ENCODE measurements around the gene OR51D1.

The OR51D1 gene

GRCh38 chr11:4636136-4636535 lies 1.1 kb upstream of the OR51D1 start:
- no peak for DNase-seq (ENCODE audit: low read depth)
- H3K4me3 ChIP-seq (ENCODE audit: control insufficient read depth, low read depth, low read length) = no peak overlapping the region
- TF ChIP-seq, protein P1, sequence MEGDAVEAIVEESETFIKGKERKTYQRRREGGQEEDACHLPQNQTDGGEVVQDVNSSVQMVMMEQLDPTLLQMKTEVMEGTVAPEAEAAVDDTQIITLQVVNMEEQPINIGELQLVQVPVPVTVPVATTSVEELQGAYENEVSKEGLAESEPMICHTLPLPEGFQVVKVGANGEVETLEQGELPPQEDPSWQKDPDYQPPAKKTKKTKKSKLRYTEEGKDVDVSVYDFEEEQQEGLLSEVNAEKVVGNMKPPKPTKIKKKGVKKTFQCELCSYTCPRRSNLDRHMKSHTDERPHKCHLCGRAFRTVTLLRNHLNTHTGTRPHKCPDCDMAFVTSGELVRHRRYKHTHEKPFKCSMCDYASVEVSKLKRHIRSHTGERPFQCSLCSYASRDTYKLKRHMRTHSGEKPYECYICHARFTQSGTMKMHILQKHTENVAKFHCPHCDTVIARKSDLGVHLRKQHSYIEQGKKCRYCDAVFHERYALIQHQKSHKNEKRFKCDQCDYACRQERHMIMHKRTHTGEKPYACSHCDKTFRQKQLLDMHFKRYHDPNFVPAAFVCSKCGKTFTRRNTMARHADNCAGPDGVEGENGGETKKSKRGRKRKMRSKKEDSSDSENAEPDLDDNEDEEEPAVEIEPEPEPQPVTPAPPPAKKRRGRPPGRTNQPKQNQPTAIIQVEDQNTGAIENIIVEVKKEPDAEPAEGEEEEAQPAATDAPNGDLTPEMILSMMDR (IDR thresholded peaks at IDR 0.05; ENCODE audit: control insufficient read depth, insufficient read depth, low read depth, low read length, missing control alignments) = no peak

- DNase-seq (ENCODE audit: low read depth) = no peak
- TF ChIP-seq, protein P1 (IDR thresholded peaks at IDR 0.05; ENCODE audit: control insufficient read depth, insufficient read depth, low read depth, low read length, missing control alignments) = no peak
- H3K4me3 ChIP-seq (ENCODE audit: control insufficient read depth, low read depth, low read length) = no peak overlapping the region
Measured at GRCh38 chr11:4637662-4638047, 378 bp downstream of the OR51D1 start.

GRCh38 chr11:4639931-4640330 lies 2.7 kb downstream of the OR51D1 start:
- TF ChIP-seq, protein P1 (IDR thresholded peaks at IDR 0.05; ENCODE audit: control insufficient read depth, insufficient read depth, low read depth, low read length, missing control alignments) = no peak

DNA sequence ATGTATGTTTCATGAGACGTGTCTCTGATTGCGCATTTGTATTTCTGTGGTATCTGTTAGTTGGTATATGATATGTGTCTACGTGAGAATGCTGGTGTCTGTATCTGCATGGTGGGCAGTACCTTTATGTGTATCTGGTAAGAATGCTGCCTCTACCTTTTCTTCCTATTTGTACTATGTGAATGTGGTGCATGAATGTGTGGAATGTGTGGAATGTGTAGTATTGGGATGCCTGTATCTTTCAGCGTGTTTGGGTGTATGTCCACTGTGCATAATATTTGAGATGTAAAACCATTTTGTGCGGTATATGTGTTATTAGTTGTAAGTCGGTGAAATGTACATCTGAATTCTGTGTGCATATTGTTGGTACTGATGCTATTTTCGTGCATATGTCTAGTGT lies 4.2 kb downstream of the OR51D1 start:
- H3K4me3 ChIP-seq (ENCODE audit: control insufficient read depth, low read depth, low read length) = no peak overlapping the region
- TF ChIP-seq, protein P1 (IDR thresholded peaks at IDR 0.05; ENCODE audit: control insufficient read depth, insufficient read depth, low read depth, low read length, missing control alignments) = no peak
- DNase-seq (ENCODE audit: low read depth) = no peak

More at GRCh38 chr11:4639931-4640330, 2.7 kb downstream of the OR51D1 start:
- H3K4me3 ChIP-seq (ENCODE audit: control insufficient read depth, low read depth, low read length) = no peak overlapping the region
- no peak for DNase-seq (ENCODE audit: low read depth)

DNA sequence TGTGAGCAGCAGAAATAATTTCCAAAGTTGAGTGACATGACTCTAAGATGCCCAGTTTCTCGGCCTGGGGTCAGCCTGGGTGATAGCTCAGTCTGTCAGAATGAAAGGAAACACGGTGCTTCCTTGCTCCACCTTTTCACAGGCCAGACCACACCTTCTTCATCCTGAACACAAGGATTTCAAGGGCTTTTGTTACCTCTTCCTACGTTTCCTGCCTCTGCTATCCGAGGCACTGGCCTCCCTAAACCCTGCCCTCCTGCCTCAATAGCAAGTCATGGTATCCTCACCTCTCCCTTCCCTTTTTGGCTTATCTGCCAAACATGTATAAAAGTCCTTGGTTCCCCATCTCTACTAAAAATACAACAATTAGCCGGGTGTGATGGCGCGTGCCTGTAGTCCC lies 4.8 kb downstream of the OR51D1 start:
- TF ChIP-seq, protein P1 (IDR thresholded peaks at IDR 0.05; ENCODE audit: control insufficient read depth, insufficient read depth, low read depth, low read length, missing control alignments) = no peak
- H3K4me3 ChIP-seq (ENCODE audit: control insufficient read depth, low read depth, low read length) = no peak overlapping the region
- DNase-seq (ENCODE audit: low read depth) = no peak

GRCh38 chr11:4643076-4643475 lies 5.8 kb downstream of the OR51D1 start:
- TF ChIP-seq, protein P1 (IDR thresholded peaks at IDR 0.05; ENCODE audit: control insufficient read depth, insufficient read depth, low read depth, low read length, missing control alignments) = no peak
- no peak overlapping the region for H3K4me3 ChIP-seq (ENCODE audit: control insufficient read depth, low read depth, low read length)

DNA sequence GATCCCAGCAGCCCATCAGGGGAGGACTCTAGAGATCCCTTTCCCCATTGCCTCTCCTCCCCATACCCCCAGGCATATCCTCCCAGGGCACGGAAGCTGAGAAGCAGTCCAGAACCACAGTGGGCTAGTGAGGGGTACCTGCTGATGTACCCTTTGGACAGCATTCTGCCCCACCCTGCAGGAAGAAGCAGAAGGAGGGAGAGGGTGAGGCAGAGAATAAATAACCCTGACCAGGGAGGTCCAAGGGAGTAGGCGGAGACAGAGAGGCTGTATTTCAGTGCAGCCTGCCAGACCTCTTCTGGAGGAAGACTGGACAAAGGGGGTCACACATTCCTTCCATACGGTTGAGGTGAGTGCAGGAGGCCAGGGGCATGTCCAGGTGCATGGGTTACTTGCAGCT lies 6.4 kb downstream of the OR51D1 start, which contains the start of gene OR51E1:
OR51E1 (plus strand) TSS at position 301 of the 400 bp plus-strand sequence. CDS start 8,545 bp downstream, outside the sequence.
- DNase-seq (ENCODE audit: low read depth) = no peak
- H3K4me3 ChIP-seq (ENCODE audit: control insufficient read depth, low read depth, low read length) = no peak within 1 kb of the TSS
- TF ChIP-seq, protein P1 (IDR thresholded peaks at IDR 0.05; ENCODE audit: control insufficient read depth, insufficient read depth, low read depth, low read length, missing control alignments) = no peak

More at GRCh38 chr11:4643076-4643475, 5.8 kb downstream of the OR51D1 start:
- no peak for DNase-seq (ENCODE audit: low read depth)
